MM.1S (cell line): Measurements from ENCODE around the gene ELL.

Experiments used
- DNase-seq: peaks from one replicate; pipeline ENCODE4 v3.0.0-alpha.2; 2015
- H2AFZ ChIP-seq: fragments of 300-600 bp; sonication (generic); 2 replicates; pipeline ENCODE4 v1.6.0; 2016; ENCODE audit warnings: antibody characterized with exemption, low read length
- H3F3A ChIP-seq: fragments of 300-600 bp; sonication (generic); 2 replicates; pipeline ENCODE4 v1.6.1; 2016; ENCODE audit warnings: mild to moderate bottlenecking, antibody characterized with exemption, low read length, moderate library complexity, mixed read lengths; ENCODE audit not compliant: insufficient read depth
- H3K27ac ChIP-seq: fragments of 300-600 bp; sonication (generic); 2 replicates; pipeline ENCODE4 v1.5.1; 2016; ENCODE audit warnings: mild to moderate bottlenecking, low read length
- H3K27me3 ChIP-seq: fragments of 300-600 bp; sonication (generic); replicated peaks from 2 replicates; pipeline ENCODE4 v1.6.0; 2016; ENCODE audit warnings: low read length; ENCODE audit not compliant: insufficient read depth
- H3K36me3 ChIP-seq: fragments of 300-600 bp; sonication (generic); replicated peaks from 2 replicates; pipeline ENCODE4 v1.6.1; 2016; ENCODE audit warnings: mild to moderate bottlenecking, low read length, mixed read lengths; ENCODE audit not compliant: insufficient read depth
- H3K4me1 ChIP-seq: fragments of 300-600 bp; sonication (generic); 2 replicates; pipeline ENCODE4 v1.6.1; 2016; ENCODE audit warnings: low read length, mixed read lengths
- H3K4me2 ChIP-seq: fragments of 300-600 bp; sonication (generic); 2 replicates; pipeline ENCODE4 v1.6.0; 2016; ENCODE audit warnings: low read depth, low read length
- H3K4me3 ChIP-seq: fragments of 300-600 bp; sonication (generic); 2 replicates; pipeline ENCODE4 v1.5.1; 2016; ENCODE audit warnings: low read length, mixed read lengths
- H3K79me2 ChIP-seq: fragments of 300-600 bp; sonication (generic); 2 replicates; pipeline ENCODE4 v1.6.1; 2016; ENCODE audit warnings: mixed run types, low read length, mixed read lengths
- H3K9ac ChIP-seq: fragments of 300-600 bp; sonication (generic); 2 replicates; pipeline ENCODE4 v1.6.1; 2016; ENCODE audit warnings: low read length, mixed read lengths
- H3K9me2 ChIP-seq: fragments of 300-600 bp; sonication (generic); replicated peaks from 2 replicates; pipeline ENCODE4 v1.6.1; 2016; ENCODE audit warnings: mild to moderate bottlenecking, low read length, mixed read lengths; ENCODE audit not compliant: insufficient read depth
- H3K9me3 ChIP-seq: fragments of 300-600 bp; sonication (generic); replicated peaks from 2 replicates; pipeline ENCODE4 v1.6.1; 2016; ENCODE audit warnings: mild to moderate bottlenecking, low read length, mixed read lengths; ENCODE audit not compliant: insufficient read depth
- H4K20me1 ChIP-seq: fragments of 300-600 bp; sonication (generic); 2 replicates; pipeline ENCODE4 v1.6.1; 2016; ENCODE audit warnings: mild to moderate bottlenecking, low read length, moderate library complexity, mixed read lengths; ENCODE audit not compliant: insufficient read depth
- EZH2 ChIP-seq: fragments of 300-600 bp; sonication (generic); optimal IDR thresholded peaks from 2 replicates; pipeline ENCODE3; 2017; ENCODE audit warnings: low read depth, mild to moderate bottlenecking, antibody characterized with exemption, low read length, mixed read lengths
- EZH2phosphoT487 ChIP-seq: fragments of 300-600 bp; sonication (generic); IDR thresholded peaks from 2 replicates; pipeline ENCODE4 v1.6.1; 2018; ENCODE audit warnings: antibody characterized with exemption, low read length
- TF ChIP-seq, protein P1 (sequence below): fragments of 300-600 bp; sonication (generic); IDR thresholded peaks from 2 replicates; pipeline ENCODE4 v1.5.1; 2016; ENCODE audit warnings: antibody characterized with exemption, low read length, mixed read lengths

ELL gene

DNA sequence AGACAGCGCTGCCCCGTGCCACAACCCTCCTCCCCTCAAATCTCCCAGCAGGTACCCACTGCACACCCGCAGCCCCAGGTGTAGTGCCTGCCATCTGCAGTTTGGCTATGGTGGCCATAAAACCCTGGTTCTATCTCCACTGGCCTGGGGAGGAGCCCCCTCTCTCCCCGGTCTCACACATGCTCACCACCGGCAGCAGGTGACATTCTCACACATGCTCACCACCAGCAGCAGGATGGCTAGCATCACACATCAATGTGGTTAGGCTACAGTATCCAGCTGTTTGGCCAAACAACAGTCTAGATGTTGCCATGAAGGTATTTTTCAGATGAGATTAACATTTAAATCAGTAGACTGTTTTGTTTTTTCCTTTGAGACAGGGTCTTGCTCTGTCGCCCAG lies 31.1 kb downstream of the ELL start:
- H3K9me2 ChIP-seq: no peaks in the 10 kb centered on the region
- peaks cover 100% of the 10 kb centered on the region for H3K79me2 ChIP-seq
- H3K4me2 ChIP-seq: no peak overlapping the region
- H3F3A ChIP-seq: no peaks in the 10 kb centered on the region
- peaks cover 95% of the 10 kb centered on the region for H4K20me1 ChIP-seq
- no peak overlapping the region for H2AFZ ChIP-seq
- no peaks in the 10 kb centered on the region for H3K36me3 ChIP-seq
- no peak overlapping the region for H3K4me3 ChIP-seq
- H3K4me1 ChIP-seq: no peaks in the 10 kb centered on the region
- no peak overlapping the region for H3K9ac ChIP-seq
- H3K9me3 ChIP-seq: no peaks in the 10 kb centered on the region
- TF ChIP-seq EZH2phosphoT487: no peak
- no peak for TF ChIP-seq EZH2
- TF ChIP-seq, protein P1, sequence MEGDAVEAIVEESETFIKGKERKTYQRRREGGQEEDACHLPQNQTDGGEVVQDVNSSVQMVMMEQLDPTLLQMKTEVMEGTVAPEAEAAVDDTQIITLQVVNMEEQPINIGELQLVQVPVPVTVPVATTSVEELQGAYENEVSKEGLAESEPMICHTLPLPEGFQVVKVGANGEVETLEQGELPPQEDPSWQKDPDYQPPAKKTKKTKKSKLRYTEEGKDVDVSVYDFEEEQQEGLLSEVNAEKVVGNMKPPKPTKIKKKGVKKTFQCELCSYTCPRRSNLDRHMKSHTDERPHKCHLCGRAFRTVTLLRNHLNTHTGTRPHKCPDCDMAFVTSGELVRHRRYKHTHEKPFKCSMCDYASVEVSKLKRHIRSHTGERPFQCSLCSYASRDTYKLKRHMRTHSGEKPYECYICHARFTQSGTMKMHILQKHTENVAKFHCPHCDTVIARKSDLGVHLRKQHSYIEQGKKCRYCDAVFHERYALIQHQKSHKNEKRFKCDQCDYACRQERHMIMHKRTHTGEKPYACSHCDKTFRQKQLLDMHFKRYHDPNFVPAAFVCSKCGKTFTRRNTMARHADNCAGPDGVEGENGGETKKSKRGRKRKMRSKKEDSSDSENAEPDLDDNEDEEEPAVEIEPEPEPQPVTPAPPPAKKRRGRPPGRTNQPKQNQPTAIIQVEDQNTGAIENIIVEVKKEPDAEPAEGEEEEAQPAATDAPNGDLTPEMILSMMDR: no peak
- no peak for DNase-seq
- H3K27me3 ChIP-seq: no peaks in the 10 kb centered on the region
- no peak overlapping the region for H3K27ac ChIP-seq

DNA sequence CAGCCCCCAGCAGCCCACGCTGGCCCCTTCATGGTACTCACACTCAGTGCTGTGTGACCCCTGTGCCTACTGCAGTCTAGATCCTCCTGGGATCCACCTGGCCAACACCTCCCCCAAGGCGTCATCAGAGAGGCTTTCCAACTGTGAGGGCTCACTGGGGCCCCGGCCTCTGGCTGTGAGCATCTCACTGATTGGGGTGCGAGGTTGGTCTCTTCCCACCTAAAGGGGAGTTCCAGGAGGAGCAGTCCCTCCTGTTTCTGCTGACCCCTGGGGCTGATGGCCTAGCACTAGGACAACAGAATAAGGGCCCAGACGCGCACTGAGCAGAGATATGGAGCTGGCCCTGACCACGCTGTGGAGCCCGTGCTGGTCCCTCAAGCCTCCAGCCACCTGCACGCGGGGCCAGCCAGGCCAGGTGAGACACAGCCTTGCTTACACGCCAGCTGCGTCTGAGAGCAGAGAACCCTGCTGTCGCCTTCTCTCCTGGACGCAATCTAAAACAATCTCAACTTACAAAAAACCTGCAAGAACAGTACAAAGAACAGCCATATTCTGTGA lies 32.2 kb downstream of the ELL start:
- Histone ChIP-seq H4K20me1 (peaks cover 94% of the 10 kb centered on the region), H3K27ac (no peak overlapping the region), H3K79me2 (peaks cover 100% of the 10 kb centered on the region), H3K4me3 (no peak overlapping the region), H3K9me2 (no peaks in the 10 kb centered on the region), H3F3A (no peaks in the 10 kb centered on the region), H3K27me3 (no peaks in the 10 kb centered on the region), H3K36me3 (no peaks in the 10 kb centered on the region), H2AFZ (no peak overlapping the region), H3K4me1 (no peaks in the 10 kb centered on the region), H3K9ac (no peak overlapping the region), H3K9me3 (no peaks in the 10 kb centered on the region), H3K4me2 (no peak overlapping the region)
- TF ChIP-seq, protein P1: no peak
- no peak for TF ChIP-seq EZH2phosphoT487
- TF ChIP-seq EZH2: no peak
- DNase-seq: no peak

DNA sequence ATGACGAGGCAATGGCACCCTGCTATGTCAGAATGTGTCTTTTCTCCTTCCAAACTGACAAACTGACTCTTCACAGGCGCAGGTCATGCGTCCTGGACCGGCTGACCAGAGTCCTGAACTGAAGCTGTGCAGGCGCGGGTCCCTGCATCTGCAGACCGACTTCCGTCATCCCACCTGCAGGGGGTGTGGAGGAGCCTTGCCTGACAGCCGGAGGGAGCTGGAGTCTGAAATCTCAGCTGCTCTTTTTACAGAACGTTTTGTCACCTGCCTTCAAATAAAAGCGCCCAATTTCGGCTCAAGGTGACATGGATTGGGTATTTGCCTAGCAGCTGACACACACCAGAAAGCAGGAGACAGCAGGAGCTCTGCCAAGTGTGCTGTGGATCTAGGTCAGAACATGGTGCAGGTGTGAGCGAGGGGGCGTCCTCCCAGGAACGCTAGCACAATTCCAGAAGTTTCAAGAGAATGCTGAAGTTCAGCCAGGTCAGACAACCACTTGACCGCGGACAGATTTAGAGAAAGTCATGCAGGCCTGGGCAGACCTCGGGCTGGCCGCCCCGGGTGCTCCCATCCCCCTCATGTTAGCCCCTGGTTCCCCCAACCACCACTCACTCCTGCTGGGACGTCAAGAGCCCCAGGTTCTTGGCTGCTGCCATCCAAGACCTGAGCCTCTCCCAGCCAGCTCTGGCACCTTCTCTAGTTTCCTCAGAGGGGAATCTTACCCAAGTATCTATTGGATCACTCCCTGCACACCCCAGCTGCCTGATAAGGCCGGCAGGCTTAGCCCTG lies 32.8 kb downstream of the ELL start:
- TF ChIP-seq, protein P1: no peak
- TF ChIP-seq EZH2phosphoT487 (no peak), EZH2 (no peak)
- no peaks in the 10 kb centered on the region for H3K27me3 ChIP-seq
- H3K79me2 ChIP-seq: peaks cover 100% of the 10 kb centered on the region
- no peak overlapping the region for H3K4me3 ChIP-seq
- H3K9ac ChIP-seq: no peak overlapping the region
- peaks cover 94% of the 10 kb centered on the region for H4K20me1 ChIP-seq
- H3K27ac ChIP-seq: no peak overlapping the region
- H3K9me2 ChIP-seq: no peaks in the 10 kb centered on the region
- H3K4me2 ChIP-seq: no peak overlapping the region
- no peaks in the 10 kb centered on the region for H3K9me3 ChIP-seq
- H3F3A ChIP-seq: no peaks in the 10 kb centered on the region
- no peaks in the 10 kb centered on the region for H3K4me1 ChIP-seq
- no peak overlapping the region for H2AFZ ChIP-seq
- DNase-seq: no peak
- H3K36me3 ChIP-seq: no peaks in the 10 kb centered on the region
